Adrenal gland (tissue), 12 donors: Measurements from ENCODE around the gene CLEC4M. TPM values are rescaled to one million over a fixed set of nuclear protein-coding genes. Genes with fewer than 3 reads are reported as not detected.
"Not testable (repeated sequence)": the region's sequence is repeated elsewhere in the genome, so short reads cannot be mapped to it uniquely, and the experiment has no call there.

ENCODE experiments used
- DNase-seq, 7 donors: peaks; one replicate each; pipeline ENCODE4 v3.0.0-alpha.2; 2019 to 2020
- H3K27ac ChIP-seq, 5 donors: fragments of 200-600 bp; sonication (generic) in 4 of 5; 1 replicate in 3 of 5; 2 replicates in 2 of 5; pipeline versions ENCODE4 v1.5.1 to v1.8.0; 2016 to 2020; ENCODE audit warnings: mild to moderate bottlenecking in 1 of 5
- H3K27me3 ChIP-seq: fragments of 200-600 bp; 2 replicates; pipeline ENCODE4 v1.8.0; 2021
- H3K36me3 ChIP-seq, 2 donors: fragments of 200-600 bp; replicated peaks in 1 of 2; 1 replicate in 1 of 2; 2 replicates in 1 of 2; pipeline versions ENCODE4 v1.5.1 to v1.8.0; 2018 to 2022
- H3K4me1 ChIP-seq, 2 donors: fragments of 200-600 bp; replicated peaks in 1 of 2; 1 replicate in 1 of 2; 2 replicates in 1 of 2; pipeline versions ENCODE4 v1.5.1 to v1.8.0; 2018 to 2021
- H3K4me3 ChIP-seq, 4 donors: fragments of 200-600 bp; sonication (generic) in 3 of 4; one replicate each; pipeline ENCODE4 v1.5.1; 2016 to 2018
- H3K9me3 ChIP-seq, 3 donors: fragments of 200-600 bp; sonication (generic) in 1 of 3; replicated peaks in 1 of 3; 1 replicate in 2 of 3; 2 replicates in 1 of 3; pipeline versions ENCODE4 v1.5.1 to v1.8.0; 2016 to 2021
- CTCF ChIP-seq, 6 experiments: fragments of 450-650 bp in 4 of 6; fragments of 200-600 bp in 2 of 6; sonication (generic) in 1 of 6; IDR thresholded peaks; 1 replicate in 5 of 6; 2 replicates in 1 of 6; pipeline versions ENCODE4 v1.5.1 to v1.8.0; 2016 to 2021; ENCODE audit warnings: antibody characterized with exemption in 6 of 6, mild to moderate bottlenecking in 2 of 6, moderate library complexity in 1 of 6
- POLR2A ChIP-seq, 2 donors: fragments of 450-650 bp; IDR thresholded peaks; one replicate each; pipeline ENCODE4 v1.6.1; 2017; ENCODE audit warnings: antibody characterized with exemption in 2 of 2, mild to moderate bottlenecking in 2 of 2, moderate library complexity in 1 of 2
- WGBS, 4 donors: extraction: QIAGEN DNeasy Blood & Tissue Kit in 2 of 4; methylation state at CpG; one replicate each; pipeline versions ENCODE4 v1.1.5 to v1.1.7; 2013 to 2017; 5-methylcytosine and 5-hydroxymethylcytosine counted together
- intact Hi-C, 2 donors: fragments of 100-400 bp; cut with DNase I; formaldehyde crosslinking; loops; one replicate each; pipeline versions ENCODE4 v1.14.1 to v1.15.0; 2022 to 2023
- polyA plus RNA-seq, 3 donors: library from polyadenylated mRNA; stranded (reverse); fragments of 200-250 nt in 2 of 3; fragments of 350-450 nt in 1 of 3; fragmentation: Illumina TruSeq in 1 of 3; extraction: RNeasy Lipid Tissue Mini Kit (QIAGEN cat#74804) in 1 of 3; gene quantifications; one replicate each; pipeline ENCODE4 v1.2.3, GENCODE V29; 2013 to 2014
- total RNA-seq, 9 donors: library from RNA; depleted of rRNA in 4 of 9; stranded (reverse); fragments of >200 nt in 4 of 9; fragments of 120-200 nt in 1 of 9; fragmentation: NEBNext Ultra II Directional in 1 of 9; extraction: Animal tissue kit (Norgen Biotek cat#: 25700) in 1 of 9; gene quantifications; one replicate each; pipeline versions ENCODE4 v1.1.0 to v1.2.4, GENCODE V29; 2013 to 2023
- donor health status: healthy with polysubstance abuse.
- donor health status: Bipolar disorder and iron deficiency.
- donor health status: DM: yes; HTN: yes; CAD: no.
- donor health status: DM: no; HTN: no; CAD: no.
- donor health status: DM: no; HTN: no; CAD: no.
- donor health status: DM: yes; HTN: yes; CAD: no.

Gene CLEC4M
- total and polyA plus RNA-seq, 12 donors = 0.37 to 91.6 (median 0.98) TPM; not detected in 1

- Histone ChIP-seq H3K36me3 (no peaks in the 10 kb centered on the region), H3K27me3 (no peaks in the 10 kb centered on the region), H3K4me1 (no peaks in the 10 kb centered on the region), H3K27ac (no peak overlapping the region), H3K9me3 (no peaks in the 10 kb centered on the region), H3K4me3 (no peak overlapping the region)
- no peak for DNase-seq
- TF ChIP-seq CTCF (IDR thresholded peaks at IDR 0.05) (no peak), POLR2A (IDR thresholded peaks at IDR 0.05) (no peak)
- intact Hi-C loops = no loop called here
- 40 to 61% (median 46%) methylated on average over 2 of the region's 2 CpGs for WGBS, 4 donors
Observed at GRCh38 chr19:7743425-7743841, 19.6 kb upstream of the CLEC4M start.

GRCh38 chr19:7744199-7744786 is 18.8 kb upstream of the CLEC4M start:
- Histone ChIP-seq H3K4me1 (no peaks in the 10 kb centered on the region), H3K4me3 (no peak overlapping the region), H3K27ac (no peak overlapping the region), H3K9me3 (no peaks in the 10 kb centered on the region), H3K36me3 (no peaks in the 10 kb centered on the region), H3K27me3 (no peaks in the 10 kb centered on the region)
- TF ChIP-seq CTCF (IDR thresholded peaks at IDR 0.05) (no peak), POLR2A (IDR thresholded peaks at IDR 0.05) (no peak)
- intact Hi-C loops = no loop called here
- WGBS, 4 donors = 74 to 84% (median 81%) methylated on average over 5 of the region's 5 CpGs
- DNase-seq = no peak

- DNase-seq = no peak
- H3K36me3 ChIP-seq = no peaks in the 10 kb centered on the region
- no peaks in the 10 kb centered on the region for H3K4me1 ChIP-seq
- no peaks in the 10 kb centered on the region for H3K27me3 ChIP-seq
- H3K9me3 ChIP-seq = no peaks in the 10 kb centered on the region
- TF ChIP-seq CTCF (IDR thresholded peaks at IDR 0.05) = no peak
- no peak for TF ChIP-seq POLR2A (IDR thresholded peaks at IDR 0.05)
- H3K4me3 ChIP-seq = no peak overlapping the region
- no peak overlapping the region for H3K27ac ChIP-seq
- WGBS, 4 donors = 81 to 88% (median 83%) methylated on average over 11 to 12 of the region's 12 CpGs
- intact Hi-C loops = no loop called here
Observed at GRCh38 chr19:7744871-7745650, 18.0 kb upstream of the CLEC4M start.

GRCh38 chr19:7746306-7746705 is 16.7 kb upstream of the CLEC4M start:
- intact Hi-C loops, H3K27ac ChIP-seq, H3K27me3 ChIP-seq, H3K9me3 ChIP-seq, H3K4me3 ChIP-seq, H3K4me1 ChIP-seq, H3K36me3 ChIP-seq, DNase-seq: not testable (repeated sequence)
- WGBS, 4 donors = 53 to 71% (median 63%) methylated on average over 1 to 4 of the region's 4 CpGs
